Measurements from ENCODE around the gene ACTA1. TPM values are rescaled to one million over a fixed set of nuclear protein-coding genes. Genes with fewer than 3 reads are reported as not detected.

The ACTA1 gene
- total and polyA plus RNA-seq, 2 donors (not counting 3 experiments of a cell fraction or from before 2014, with no cell fraction given), result 0.22 to 0.33 TPM

GRCh38 chr1:229434641-229435051, 752 bp upstream of the ACTA1 start:
- no peaks in the 10 kb centered on the region for H3K9me3 ChIP-seq (replicated peaks; ENCODE audit: control insufficient read depth, insufficient read depth, low read length)
- dilution Hi-C loops (cut with MboI; ENCODE audit: extremely low pct_ligation_motif_present, low sequenced_read_pairs) (no loop called here), intact Hi-C loops (cut with micrococcal nuclease) (loop anchor here (5.0 kb wide), 2 partner anchors 92 to 177 kb away; partner anchors contain the start of gene CCSAP)
- FAIRE-seq (no peak), DNase-seq (ENCODE audit: low read depth, low spot score) (no peak)
- no TSS peak for BruUV-seq (replicated peaks)
- H3K4me2 ChIP-seq (ENCODE audit: insufficient read depth, low read length), result no peak overlapping the region
- H4K20me1 ChIP-seq (replicated peaks; ENCODE audit: control insufficient read depth, extremely low read depth, insufficient read depth, low read length), result no peaks in the 10 kb centered on the region
- H2AFZ ChIP-seq (ENCODE audit: low read depth, low read length), result no peak overlapping the region
- no peaks in the 10 kb centered on the region for H3K79me2 ChIP-seq (ENCODE audit: control insufficient read depth, insufficient read depth, low read length)
- ChIA-PET POLR2A (no interaction called here), CTCF (no interaction called here)
- H3K27me3 ChIP-seq (ENCODE audit: control insufficient read depth in 2 of 2, insufficient read depth in 2 of 2, low read length in 2 of 2), result peaks cover 43 to 56% of the 10 kb centered on the region in 2 experiments
- H3K9me1 ChIP-seq (replicated peaks; ENCODE audit: control insufficient read depth, extremely low read depth, insufficient read depth, low read length), result no peaks in the 10 kb centered on the region
- H3K36me3 ChIP-seq (ENCODE audit: control insufficient read depth in 2 of 2, extremely low read depth in 1 of 2, insufficient read depth in 2 of 2, low read length in 2 of 2), result no peaks in the 10 kb centered on the region
- TF ChIP-seq POLR2A (IDR thresholded peaks at IDR 0.05; ENCODE audit: low read depth, low read length), result no peak
- no peak for TF ChIP-seq EZH2 (IDR thresholded peaks at IDR 0.05; ENCODE audit: borderline replicate concordance, low read depth, low read length, severe bottlenecking)
- no peak for TF ChIP-seq MYC (IDR thresholded peaks at IDR 0.05; ENCODE audit: low read depth, low read length)
- TF ChIP-seq JUN (IDR thresholded peaks at IDR 0.05; ENCODE audit: borderline replicate concordance, insufficient read depth, insufficient read length, low read depth), result no peak
- no peak for TF ChIP-seq POLR2AphosphoS5 (IDR thresholded peaks at IDR 0.05; ENCODE audit: insufficient read depth, low read depth, low read length)
- TF ChIP-seq GATA2 (IDR thresholded peaks at IDR 0.05; ENCODE audit: insufficient read depth, insufficient read length, low read depth, low read length), result no peak
- TF ChIP-seq CTCF (IDR thresholded peaks at IDR 0.05; ENCODE audit: extremely low read depth in 1 of 2, insufficient read depth in 1 of 2, low read depth in 1 of 2, low read length in 2 of 2), result no peak
- no peak for TF ChIP-seq MAX (IDR thresholded peaks at IDR 0.05; ENCODE audit: insufficient read depth, insufficient read length)
- TF ChIP-seq FOS (IDR thresholded peaks at IDR 0.05; ENCODE audit: borderline replicate concordance, insufficient read depth, low read length), result no peak
- no peak overlapping the region for H3K27ac ChIP-seq (ENCODE audit: insufficient read depth, low read depth, low read length)
- no peak overlapping the region for H3K4me3 ChIP-seq (replicated peaks in 1 of 3; ENCODE audit: insufficient read depth in 1 of 3, low read depth in 1 of 3, low read length in 3 of 3)
- no peak overlapping the region for H3K9ac ChIP-seq (replicated peaks; ENCODE audit: extremely low read depth, insufficient read depth, low read length)
- no peaks in the 10 kb centered on the region for H3K4me1 ChIP-seq (ENCODE audit: control insufficient read depth, extremely low read depth, insufficient read depth, low read length)
